HG02840 (cell line): Measurements from ENCODE around the gene MYO1H.

Experiments used
- ATAC-seq: cut with Tn5 transposase; IDR thresholded peaks from one replicate; pipeline ENCODE4 v1.9.1; 2021; ENCODE audit warnings: mild to moderate bottlenecking, moderate library complexity, moderate number of reproducible peaks; ENCODE audit not compliant: unreplicated experiment, low FRiP score

The MYO1H gene

GRCh38 chr12:109489016-109489954 lies 141.6 kb downstream of the MYO1H start:
- no peak for ATAC-seq

DNA sequence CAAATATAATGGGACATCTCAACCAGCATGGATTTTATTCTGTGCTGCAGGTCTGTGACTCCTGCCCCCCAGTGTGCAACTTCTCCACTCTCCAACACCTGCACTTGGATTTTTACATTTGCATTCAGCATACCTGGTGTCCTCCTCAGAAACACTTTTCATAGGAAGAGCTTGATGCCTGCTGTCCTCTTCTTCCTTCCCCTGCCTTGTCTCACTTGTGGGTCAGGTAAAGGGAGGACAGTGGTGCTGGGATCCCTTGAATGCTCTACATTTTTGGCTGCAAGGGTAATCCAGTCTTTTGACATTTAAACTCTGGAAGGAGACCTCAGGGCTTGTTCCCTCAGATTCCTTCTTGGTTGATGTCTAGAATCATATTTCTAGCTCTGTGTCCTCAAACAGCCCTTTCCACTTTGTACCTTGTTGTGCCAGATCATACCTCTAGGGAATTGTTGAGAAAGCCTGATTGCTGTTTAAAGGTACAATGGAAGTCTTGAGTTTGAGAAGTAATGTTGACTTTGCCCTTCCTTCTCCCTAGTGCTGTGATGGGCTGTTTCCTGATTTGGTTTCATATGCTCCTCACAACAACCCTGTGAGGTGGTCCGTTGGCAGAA lies 142.4 kb downstream of the MYO1H start:
- ATAC-seq: no peak

GRCh38 chr12:109491671-109492070 lies 144.0 kb downstream of the MYO1H start:
- no peak for ATAC-seq

GRCh38 chr12:109492371-109492770 lies 144.7 kb downstream of the MYO1H start:
- ATAC-seq: no peak

GRCh38 chr12:109493090-109493489 lies 145.4 kb downstream of the MYO1H start:
- ATAC-seq: no peak

DNA sequence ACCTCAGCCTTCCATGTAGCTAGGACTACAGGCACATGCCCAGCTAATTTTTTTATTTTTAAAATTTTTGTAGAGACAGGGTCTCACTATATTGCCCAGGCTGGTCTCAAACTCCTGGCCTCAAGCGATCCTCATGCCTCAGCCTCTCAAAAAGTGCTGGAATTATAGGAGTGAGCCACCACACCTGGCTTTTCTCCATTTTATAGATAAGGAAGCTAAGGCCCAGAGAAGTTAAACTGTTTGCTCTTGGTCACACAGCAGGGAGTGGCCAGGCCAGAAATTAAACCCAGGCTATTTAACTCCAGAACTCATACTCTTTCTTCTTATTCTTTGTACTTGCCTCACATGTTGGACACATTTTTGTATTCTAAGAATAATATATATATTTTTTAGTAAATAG lies 146.2 kb downstream of the MYO1H start:
- no peak for ATAC-seq

GRCh38 chr12:109494348-109494881 lies 146.7 kb downstream of the MYO1H start:
- ATAC-seq: no peak

DNA sequence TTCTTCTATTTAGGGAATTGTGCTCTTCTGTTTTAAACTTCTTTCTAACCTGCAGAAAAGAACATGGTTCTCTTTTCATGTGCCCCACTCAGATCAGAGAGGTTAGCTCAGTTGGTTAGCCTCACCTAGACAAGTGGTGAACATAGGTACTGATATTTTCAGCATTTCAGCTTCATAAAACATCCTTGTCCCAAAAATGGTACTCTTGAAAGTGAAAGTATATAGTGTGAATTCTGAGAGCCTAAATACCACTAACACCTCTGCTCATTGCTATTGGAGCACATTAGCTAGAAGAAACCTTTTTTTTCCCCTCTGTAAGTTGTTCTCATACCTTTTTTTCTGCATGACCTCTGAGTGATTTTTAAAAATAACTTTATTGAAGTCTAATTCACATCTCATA lies 147.3 kb downstream of the MYO1H start:
- no peak for ATAC-seq

- ATAC-seq: no peak
Observed at GRCh38 chr12:109496306-109496705, 148.6 kb downstream of the MYO1H start.

GRCh38 chr12:109497675-109498074 lies 150.0 kb downstream of the MYO1H start:
- ATAC-seq: no peak
